ENCODE results near the gene CASZ1. TPM values are rescaled to one million over a fixed set of nuclear protein-coding genes. Genes with fewer than 3 reads are reported as not detected.

The CASZ1 gene
- total and polyA plus RNA-seq, 9 of the 15 experiments (the other 6 are each of a cell fraction or from before 2014, with no cell fraction given), result 0.01 to 4.0 (median 0.76) TPM; not detected in 1

DNA sequence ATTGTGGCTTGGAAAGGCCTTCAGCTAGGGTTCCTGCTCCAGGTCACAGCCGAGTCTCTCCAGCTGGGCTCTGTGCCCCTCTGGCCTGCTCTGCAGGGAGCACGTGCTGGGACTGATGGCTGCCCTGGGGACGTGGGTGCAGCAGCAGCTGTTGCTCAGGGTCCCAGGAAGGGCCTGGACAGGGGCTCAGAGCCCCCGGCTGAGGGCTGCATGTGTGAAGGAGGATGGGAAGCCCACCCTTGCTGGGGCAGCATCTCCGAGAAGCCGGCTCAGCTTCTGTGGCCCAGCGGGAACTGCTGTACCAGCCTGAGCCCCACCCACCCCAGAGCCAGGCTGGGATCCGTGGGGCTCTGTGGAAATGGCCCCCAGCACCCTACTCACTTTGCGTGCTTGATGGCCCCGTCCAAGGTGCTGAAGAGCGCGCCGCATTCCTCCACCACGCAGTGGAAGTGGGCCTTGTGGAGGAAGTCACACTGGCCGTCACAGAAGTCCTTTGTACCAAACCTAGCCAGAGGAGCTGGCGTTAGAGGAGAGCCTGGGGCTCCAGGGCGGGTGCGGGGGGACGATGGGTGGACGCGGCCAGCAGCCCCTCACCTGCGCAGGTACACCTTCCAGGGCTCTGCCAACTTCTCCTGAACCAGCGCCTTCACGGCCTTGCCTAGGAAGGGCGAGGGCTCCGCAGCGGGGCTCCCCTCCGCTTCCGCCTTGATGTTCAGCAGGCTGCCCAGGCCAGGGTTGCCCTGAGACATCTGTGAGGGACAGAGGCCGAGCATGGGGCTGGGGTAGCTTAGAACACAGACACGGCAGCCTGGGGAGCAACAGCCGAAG, 147.5 kb downstream of the CASZ1 start (continued):
- TF ChIP-seq, protein P1, sequence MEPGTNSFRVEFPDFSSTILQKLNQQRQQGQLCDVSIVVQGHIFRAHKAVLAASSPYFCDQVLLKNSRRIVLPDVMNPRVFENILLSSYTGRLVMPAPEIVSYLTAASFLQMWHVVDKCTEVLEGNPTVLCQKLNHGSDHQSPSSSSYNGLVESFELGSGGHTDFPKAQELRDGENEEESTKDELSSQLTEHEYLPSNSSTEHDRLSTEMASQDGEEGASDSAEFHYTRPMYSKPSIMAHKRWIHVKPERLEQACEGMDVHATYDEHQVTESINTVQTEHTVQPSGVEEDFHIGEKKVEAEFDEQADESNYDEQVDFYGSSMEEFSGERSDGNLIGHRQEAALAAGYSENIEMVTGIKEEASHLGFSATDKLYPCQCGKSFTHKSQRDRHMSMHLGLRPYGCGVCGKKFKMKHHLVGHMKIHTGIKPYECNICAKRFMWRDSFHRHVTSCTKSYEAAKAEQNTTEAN (CRISPR knock-in tag; IDR thresholded peaks at IDR 0.05), result no peak
- TF ChIP-seq, protein P2, sequence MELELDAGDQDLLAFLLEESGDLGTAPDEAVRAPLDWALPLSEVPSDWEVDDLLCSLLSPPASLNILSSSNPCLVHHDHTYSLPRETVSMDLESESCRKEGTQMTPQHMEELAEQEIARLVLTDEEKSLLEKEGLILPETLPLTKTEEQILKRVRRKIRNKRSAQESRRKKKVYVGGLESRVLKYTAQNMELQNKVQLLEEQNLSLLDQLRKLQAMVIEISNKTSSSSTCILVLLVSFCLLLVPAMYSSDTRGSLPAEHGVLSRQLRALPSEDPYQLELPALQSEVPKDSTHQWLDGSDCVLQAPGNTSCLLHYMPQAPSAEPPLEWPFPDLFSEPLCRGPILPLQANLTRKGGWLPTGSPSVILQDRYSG (tag; conservative IDR thresholded peaks at IDR 0.05; ENCODE audit: low read depth), result no peak
- TF ChIP-seq HDAC2 (IDR thresholded peaks at IDR 0.05) (0 out of 2 replicates have a peak, but pooled peaks have one; percentile 42), TEAD2 (tag; IDR thresholded peaks at IDR 0.05) (peak; percentile 59; the same call in 1 of the 2 replicates), POLR2A (conservative IDR thresholded peaks at IDR 0.05) (no peak), ESRRA (IDR thresholded peaks at IDR 0.05; ENCODE audit: borderline replicate concordance, low read depth) (no peak), RBM25 (IDR thresholded peaks at IDR 0.05; ENCODE audit: low read depth, low read length, severe bottlenecking) (no peak), MTF1 (CRISPR knock-in tag; IDR thresholded peaks at IDR 0.05; ENCODE audit: borderline replicate concordance) (no peak), HEY1 (CRISPR knock-in tag; IDR thresholded peaks at IDR 0.05; ENCODE audit: borderline replicate concordance) (no peak), BCOR (IDR thresholded peaks at IDR 0.05) (no peak), PURB (CRISPR knock-in tag; IDR thresholded peaks at IDR 0.05; ENCODE audit: low read depth) (no peak), SAFB (IDR thresholded peaks at IDR 0.05; ENCODE audit: borderline replicate concordance, low read depth, low read length) (peak; percentile 54; the same call in 1 of the 2 replicates), RBM22 (IDR thresholded peaks at IDR 0.05; ENCODE audit: low read depth, low read length, poor library complexity, severe bottlenecking) (no peak), HNRNPL (IDR thresholded peaks at IDR 0.05; ENCODE audit: low read depth, low read length) (no peak), ZBTB1 (CRISPR knock-in tag; IDR thresholded peaks at IDR 0.05; ENCODE audit: borderline replicate concordance, low read depth) (no peak), TCF7L2 (IDR thresholded peaks at IDR 0.05; ENCODE audit: low read depth, low read length) (no peak), BRD9 (IDR thresholded peaks at IDR 0.05; ENCODE audit: low read depth, partially characterized antibody) (no peak), EHMT2 (IDR thresholded peaks at IDR 0.05) (peak; percentile 98), ATF1 (CRISPR knock-in tag; IDR thresholded peaks at IDR 0.05) (no peak), ATF1 (tag; IDR thresholded peaks at IDR 0.05) (no peak), ARID2 (IDR thresholded peaks at IDR 0.05) (no peak), DMBX1 (CRISPR knock-in tag; IDR thresholded peaks at IDR 0.05; ENCODE audit: borderline replicate concordance) (no peak)
- TF ChIP-seq, protein P3, sequence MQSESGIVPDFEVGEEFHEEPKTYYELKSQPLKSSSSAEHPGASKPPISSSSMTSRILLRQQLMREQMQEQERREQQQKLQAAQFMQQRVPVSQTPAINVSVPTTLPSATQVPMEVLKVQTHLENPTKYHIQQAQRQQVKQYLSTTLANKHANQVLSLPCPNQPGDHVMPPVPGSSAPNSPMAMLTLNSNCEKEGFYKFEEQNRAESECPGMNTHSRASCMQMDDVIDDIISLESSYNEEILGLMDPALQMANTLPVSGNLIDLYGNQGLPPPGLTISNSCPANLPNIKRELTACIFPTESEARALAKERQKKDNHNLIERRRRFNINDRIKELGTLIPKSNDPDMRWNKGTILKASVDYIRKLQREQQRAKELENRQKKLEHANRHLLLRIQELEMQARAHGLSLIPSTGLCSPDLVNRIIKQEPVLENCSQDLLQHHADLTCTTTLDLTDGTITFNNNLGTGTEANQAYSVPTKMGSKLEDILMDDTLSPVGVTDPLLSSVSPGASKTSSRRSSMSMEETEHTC (IDR thresholded peaks at IDR 0.05), result no peak
- TF ChIP-seq, protein P4, sequence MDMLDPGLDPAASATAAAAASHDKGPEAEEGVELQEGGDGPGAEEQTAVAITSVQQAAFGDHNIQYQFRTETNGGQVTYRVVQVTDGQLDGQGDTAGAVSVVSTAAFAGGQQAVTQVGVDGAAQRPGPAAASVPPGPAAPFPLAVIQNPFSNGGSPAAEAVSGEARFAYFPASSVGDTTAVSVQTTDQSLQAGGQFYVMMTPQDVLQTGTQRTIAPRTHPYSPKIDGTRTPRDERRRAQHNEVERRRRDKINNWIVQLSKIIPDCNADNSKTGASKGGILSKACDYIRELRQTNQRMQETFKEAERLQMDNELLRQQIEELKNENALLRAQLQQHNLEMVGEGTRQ (CRISPR knock-in tag; IDR thresholded peaks at IDR 0.05), result no peak
- TF ChIP-seq, protein P5, sequence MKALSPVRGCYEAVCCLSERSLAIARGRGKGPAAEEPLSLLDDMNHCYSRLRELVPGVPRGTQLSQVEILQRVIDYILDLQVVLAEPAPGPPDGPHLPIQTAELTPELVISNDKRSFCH (CRISPR knock-in tag; IDR thresholded peaks at IDR 0.05), result no peak
- TF ChIP-seq, protein P5 (tag; IDR thresholded peaks at IDR 0.05), result no peak
